COLO829 (cell line): ENCODE measurements around the gene SLC25A22.
A peak's percentile ranks its signal among the peaks of the same experiment; 100 is the strongest.

Experiments used
- DNase-seq: peaks from one replicate; pipeline ENCODE4 v3.0.0; 2012; ENCODE audit warnings: low spot score

SLC25A22 gene

DNA sequence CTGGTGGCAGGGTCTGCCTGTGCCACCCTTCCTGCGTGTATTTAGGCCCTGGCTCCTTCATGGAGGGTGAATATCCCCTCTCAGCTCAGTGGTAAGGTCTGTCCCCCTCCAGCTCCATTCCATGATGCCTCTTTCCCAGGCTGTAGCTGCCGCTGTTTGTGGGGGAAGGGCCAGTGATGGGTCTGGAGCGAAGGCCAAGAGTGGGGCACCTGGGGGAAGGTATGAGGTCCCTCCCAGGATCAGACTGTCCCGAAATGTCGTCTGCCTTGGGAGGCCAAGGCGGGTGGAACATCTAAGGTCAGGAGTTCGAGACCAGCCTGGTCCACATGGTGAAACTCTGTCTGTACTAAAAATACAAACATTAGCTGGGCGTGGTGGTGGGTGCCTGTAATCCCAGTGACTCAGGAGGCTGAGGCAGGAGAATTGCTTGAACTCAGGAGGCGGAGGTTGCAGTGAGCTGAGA lies 35.8 kb upstream of the SLC25A22 start:
- DNase-seq = no peak

DNA sequence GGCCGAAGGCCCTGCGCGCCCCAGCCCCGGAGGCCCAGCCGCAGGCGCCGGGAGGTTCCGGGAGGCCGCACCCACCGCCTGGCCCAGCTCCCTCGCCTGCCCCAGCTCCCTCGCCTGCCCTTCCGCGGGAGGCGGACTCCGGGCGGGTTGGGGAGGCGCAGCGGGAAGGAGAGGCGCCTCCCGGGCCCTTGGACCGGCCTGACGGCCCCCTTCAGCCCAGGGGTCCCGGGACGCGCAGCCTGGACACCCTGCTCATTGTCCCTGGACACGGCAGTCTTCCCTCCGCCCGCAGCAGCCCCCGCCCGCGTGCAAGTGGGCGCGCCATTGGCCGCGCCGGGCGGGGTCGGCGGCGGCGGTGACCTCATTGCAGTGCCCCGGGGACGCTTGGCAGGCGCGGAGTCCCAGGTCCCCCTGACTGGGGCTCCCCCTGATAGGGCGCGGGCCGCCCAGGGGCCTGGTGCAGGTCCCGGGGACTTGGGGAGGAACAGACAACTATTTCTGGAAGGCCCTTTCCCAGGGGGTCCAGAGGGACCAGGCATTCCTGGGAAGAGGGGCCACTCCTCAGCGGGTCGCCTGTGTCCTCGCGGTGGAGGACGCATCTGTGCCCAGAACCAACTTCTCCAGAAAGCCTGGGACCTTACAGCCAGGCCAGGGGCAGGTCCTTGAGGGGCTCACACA lies 35.2 kb upstream of the SLC25A22 start:
- no peak for DNase-seq

DNA sequence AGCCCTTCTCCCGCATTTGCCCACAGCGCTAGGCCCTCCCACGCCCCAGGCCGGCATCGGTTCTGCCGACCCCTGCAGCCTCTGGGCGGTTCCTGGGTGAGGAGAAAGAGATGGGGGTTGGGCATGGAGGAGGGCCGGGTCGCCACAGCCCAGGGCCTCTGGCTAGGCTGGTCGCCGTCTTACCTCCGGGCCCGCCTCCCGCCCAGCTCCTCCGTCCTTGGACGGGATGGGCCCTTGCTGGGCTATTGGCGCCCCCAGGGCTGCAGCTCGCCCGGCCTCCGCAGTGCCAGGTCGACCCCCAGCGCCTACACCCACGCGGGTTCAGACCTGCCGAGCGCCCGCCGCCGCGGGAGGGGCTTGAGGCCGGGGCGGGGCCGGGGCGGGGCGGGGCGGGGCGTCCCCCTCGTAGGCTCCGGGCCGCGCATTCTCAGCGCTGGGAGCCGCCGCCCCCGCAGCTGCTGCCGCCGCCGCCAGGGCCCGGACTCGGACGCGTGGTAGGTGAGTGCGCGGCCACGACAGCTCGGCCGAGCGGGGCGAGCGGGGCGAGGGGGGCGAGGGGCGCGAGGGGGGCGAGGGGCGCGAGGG lies 34.5 kb upstream of the SLC25A22 start, which contains the start of gene CD151:
TSS of gene CD151 (plus strand) at position 424 of the 585 bp plus-strand sequence. CDS start 3,118 bp downstream, outside the sequence.
- peak; percentile 39 for DNase-seq

DNA sequence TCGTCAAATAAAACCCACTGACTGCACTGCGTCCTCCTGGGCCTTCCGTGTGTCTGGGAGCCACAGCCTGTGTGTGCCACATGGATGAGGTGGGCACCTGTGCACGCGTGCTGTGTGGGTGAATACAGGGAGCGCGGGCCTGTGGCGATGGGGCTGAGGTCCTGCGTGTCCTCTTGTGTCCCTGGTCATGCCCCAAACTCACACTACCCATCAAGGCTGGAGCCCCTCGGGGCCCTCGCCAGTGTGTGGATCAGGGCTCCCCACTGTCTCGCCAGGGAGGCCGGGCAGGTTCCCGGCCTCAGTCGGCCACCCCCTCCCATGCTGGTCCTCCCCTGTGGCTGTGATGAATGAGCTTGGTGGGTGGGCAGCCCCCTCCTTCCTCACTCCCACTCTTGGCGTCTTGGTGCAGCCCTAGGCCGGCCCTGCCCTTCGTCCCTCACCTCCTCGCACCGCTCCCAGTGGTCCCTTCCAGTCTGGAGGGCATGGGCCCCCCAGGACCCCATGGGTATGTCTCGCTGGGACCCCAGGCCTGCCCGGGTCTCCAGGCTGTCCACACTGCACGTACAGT lies 34.0 kb upstream of the SLC25A22 start:
- DNase-seq = no peak

DNA sequence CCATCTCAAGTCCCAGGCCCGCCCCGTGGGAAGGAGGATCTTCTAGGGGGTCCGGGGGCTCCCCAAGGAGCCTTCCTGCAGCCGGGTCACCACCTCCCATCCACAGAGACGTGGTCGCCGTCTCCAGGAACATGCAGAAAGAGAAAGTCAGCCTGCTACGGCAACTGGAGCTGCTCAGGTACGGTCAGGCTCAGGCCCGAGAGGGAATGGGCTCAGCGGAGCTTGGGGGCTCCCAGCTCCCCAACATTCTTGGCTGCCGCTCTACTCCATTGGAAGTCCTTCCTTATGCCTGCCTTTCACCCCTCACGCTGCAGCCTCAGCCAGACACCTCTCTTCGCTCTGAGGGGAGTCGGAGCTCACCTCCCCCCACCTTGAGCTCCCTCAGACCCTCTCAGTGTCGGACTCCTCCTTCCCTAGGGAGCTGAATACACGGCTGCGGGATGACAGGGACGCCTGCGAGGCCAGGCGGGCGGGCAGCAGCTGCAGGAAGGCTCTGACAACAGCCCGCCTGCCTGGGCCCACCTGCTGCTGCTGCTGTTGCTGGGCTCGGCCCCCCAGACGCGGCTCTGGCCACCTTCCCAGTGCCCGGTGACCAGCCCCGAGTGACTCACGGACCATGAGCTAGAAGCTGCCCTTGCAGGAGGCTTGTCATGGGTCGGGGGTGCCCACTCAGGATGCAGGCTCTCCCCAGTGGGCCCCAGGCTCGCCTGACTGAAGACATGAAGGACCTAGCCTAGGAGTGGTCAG lies 33.2 kb upstream of the SLC25A22 start:
- no peak for DNase-seq

DNA sequence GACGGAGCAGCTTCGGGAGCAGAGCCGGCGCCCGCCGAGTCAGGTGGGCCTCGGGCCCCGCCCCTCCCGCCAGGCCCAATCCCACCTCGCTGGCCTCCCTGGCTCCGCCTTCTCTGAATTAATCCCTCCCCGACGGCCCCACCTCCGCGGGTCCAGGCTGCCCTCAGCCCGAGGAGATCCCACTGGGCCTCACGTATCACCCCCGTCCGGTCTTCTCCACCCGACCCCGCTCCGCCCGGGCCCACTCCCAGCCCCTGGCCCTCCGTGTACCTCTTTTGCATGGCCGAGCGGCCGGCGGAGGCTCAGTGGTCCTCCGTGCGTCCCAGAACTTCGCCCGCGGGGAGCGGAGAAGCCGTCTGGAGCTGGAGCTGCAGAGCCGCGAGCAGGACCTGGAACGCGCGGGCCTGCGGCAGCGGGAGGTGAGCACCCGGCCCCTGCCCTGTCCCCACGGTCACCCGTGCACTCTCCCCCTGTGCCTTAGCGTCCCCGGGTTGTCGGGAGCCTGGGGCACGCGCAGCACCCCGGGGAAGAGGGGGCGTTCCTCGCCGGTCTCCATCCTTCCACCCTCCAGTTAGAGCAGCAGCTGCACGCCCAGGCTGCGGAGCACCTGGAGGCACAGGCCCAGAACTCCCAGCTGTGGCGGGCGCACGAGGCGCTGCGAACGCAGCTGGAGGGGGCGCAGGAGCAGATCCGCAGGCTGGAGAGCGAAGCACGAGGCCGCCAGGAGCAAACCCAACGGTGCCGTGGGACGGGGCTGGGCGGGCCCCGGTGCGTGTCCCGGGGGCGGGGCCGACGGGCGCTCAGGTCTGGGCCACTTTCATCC lies 32.4 kb upstream of the SLC25A22 start:
- peak; percentile 55 for DNase-seq

DNA sequence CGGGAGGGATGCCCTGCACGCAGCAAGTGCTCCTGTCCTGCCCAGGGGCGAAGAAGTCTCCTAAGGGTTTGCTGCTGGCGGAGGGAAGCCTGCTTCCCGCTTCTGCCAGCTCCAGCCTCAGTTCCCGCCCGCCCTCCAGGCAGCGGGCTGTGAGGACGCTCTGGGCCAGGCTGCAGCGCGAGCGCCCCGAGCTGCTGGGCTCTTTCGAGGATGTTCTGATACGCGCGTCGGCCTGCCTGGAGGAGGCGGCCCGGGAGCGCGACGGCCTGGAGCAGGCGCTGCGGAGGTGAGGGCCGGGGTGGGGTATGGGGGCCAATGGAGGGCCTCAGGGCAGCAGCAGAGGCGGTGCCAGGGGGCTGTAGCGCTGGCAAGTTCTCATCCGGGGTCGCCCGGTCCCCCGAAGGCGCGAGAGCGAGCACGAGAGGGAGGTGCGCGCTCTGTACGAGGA lies 31.8 kb upstream of the SLC25A22 start:
- DNase-seq = no peak

DNA sequence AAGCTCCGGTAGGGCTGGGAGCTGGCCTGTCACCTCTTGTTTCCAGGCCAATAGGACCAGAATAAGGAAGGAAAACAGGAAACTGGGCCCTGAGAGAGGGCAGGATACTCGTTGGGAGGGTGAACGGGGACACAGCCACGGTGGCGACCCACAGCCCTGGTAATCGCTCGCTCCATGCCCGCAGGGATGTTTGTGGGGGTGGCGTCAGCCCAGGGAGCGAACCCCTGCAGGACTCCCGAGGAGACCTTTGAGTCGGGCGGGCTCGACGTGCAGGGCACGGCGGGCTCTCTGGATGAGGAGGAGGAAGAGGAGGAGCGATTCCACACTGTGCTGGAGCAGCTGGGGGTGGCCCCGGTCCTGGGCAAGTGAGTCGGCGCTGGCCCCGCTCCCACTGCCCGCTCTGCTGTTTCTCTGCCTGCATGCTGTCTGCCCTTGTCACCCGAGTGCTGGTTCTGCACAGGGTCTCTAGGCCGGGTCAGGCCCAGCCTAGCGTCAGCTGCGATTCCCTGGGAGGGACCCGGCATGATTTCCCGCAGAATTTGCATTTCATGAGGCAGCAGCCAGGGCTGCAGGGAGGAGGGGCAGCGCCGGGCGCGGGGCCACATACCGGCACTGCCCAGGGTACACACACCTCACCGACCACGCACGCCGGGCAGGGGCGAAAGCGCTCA lies 31.2 kb upstream of the SLC25A22 start:
- DNase-seq = no peak

DNA sequence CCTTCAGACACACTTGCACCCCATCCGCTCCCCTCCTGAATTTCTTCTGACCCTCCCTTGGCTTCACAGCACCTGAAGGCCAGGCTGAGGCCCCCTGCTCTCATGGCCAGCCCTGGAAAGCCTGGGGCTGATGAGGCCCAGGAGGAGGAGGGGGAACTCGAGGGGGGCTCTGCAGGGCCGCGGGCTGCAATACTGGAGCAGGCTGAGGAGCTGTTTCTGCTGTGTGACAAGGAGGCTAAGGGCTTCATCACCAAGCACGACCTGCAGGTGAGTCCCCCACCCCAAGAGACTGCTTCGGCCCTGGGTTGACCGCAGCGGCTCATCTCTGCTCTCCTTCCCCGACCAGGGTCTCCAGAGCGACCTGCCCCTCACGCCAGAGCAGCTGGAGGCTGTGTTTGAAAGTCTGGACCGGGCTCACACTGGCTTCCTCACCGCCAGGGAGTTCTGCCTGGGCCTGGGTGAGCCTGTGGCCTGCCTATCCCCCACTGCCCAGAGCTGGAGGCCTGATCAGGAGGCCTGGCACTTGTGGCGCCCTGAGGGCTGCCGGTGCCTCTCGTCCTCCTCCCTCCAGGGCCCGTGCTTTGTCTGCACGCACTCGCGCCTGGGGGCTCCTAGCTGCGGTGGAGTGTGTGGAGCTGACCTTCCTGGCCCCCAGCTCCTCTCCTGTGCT lies 30.6 kb upstream of the SLC25A22 start:
- DNase-seq = no peak

DNA sequence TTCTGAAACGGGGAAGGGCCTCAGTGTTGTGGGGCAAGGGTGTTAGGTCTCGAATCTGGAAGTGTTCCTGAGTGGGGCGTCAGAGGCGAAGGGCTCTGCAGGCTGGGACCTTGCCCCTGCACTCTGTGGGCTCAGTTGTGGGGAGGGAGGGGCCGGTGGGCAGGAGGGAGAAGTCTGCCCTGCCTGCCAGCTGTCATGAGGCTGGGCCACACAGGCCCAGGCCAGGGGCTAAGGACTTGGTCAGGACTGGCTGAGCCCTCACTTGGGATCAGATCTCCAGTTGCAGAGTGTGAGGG lies 29.8 kb upstream of the SLC25A22 start, which contains the start of gene CRACR2B:
TSS of gene CRACR2B (plus strand) at position 23 of the 296 bp plus-strand sequence. CDS start 689 bp downstream, outside the sequence.
- no peak for DNase-seq

DNA sequence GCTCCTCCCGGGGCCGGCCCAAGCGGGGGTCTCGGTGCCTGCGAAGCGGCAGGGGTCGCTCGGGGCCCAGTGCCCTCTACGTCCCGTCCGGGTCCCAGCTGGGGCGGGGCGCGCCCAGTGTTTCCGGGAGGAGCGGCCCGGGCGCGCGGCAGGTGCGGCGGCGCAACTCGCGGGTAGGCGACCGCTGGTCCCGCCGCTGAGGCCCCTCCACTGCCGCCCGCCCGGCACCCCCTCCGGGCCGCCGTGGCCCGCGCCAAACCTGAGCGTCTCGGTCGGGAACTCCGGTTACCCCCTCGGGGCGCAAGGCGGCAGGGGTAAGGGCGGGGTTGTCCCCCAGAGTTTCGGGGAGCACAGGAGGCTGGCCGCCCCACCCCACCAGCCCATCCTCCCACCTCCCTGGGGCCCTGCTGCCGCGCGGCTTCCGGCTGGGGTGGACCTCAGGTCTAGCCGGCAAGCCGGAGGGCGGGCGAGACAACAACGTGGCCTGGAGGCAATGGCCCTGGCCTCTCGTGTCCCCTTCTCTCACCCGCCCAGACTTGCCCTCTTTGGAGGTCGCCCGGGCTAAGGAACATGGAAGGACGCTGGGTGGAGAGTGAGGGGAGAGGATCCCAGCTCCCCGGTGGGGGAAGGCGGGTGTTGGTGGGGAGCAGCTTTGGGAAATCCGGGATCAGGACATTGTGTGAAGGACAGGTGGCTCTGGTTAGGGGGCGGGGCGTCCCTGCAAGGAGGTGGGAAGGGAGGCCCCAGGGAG lies 29.2 kb upstream of the SLC25A22 start:
- no peak for DNase-seq

DNA sequence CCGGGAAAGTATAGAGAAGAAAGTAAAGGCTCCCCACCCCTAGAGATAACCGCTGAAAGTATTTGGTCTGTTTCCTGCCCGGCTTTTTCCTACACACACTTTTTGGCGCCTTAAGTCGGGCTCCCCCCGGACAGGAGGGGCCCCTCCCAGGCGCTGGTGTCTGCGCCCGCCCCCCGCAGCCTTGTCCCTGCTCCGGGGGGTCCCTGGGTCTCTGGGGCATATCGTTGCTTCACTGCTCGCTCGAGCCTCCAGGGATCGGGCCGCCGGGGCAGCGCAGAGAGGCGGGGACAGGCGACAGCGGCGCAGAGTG lies 28.7 kb upstream of the SLC25A22 start:
- no peak for DNase-seq

DNA sequence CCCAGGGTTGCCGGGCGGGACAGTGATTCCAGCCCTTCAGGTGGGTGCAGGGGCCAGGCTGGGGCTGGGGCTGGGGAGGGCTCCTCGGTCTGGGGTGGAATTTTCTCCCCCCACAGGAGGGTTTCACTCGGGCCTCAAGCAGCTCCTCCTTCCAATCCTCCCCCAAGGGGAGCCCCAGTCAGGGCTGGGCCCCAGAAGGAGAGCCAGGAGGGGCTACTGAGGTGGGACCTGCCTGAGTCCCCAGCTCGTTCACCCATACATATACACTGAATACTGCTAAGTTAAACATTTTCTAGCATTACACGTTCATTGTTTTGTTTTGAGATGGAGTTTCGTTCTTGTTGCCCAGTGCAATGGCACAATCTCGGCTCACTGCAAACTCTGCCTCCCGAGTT lies 28.1 kb upstream of the SLC25A22 start:
- no peak for DNase-seq

DNA sequence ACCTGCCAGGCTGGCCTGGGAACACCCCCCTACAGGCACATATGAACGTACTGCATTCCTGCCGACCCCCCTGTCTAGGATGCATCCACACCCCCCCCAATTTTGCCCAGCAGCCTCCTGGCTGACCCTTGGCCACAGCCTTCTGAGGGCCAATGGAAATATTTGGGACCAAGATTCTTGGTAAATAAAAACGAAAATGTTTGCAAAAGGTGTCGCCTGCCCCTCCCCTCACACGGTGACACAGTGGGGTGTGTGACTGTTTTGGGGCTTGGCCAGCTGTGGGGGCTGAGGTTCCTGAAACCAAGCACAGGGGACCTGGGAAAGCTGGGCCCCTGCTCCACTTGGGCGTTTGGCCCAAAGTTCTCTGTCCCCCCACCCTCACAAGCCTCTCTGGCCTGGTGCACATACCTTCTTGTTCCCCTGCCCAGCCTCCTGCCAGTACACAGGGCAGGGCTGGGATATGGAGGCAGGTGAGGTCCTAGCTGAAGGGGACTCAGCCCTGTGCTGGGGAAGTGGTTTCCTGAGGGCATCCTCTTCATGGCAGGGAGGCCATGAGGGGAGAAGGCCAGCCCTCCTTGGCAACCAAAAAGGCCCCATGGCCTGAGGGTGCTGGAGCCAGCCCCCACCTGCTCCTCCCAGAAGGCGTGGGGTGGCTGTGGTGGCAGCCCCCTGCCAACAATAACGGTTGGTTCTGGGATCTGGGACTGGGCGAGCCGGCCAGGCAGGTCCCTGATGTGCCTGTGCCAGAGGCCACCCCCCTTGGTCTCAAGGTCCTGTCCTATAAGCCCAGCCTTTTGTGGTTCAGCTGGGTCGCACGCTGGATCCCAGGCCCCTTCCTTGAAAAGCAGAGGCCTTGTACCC lies 27.5 kb upstream of the SLC25A22 start:
- DNase-seq = no peak

DNA sequence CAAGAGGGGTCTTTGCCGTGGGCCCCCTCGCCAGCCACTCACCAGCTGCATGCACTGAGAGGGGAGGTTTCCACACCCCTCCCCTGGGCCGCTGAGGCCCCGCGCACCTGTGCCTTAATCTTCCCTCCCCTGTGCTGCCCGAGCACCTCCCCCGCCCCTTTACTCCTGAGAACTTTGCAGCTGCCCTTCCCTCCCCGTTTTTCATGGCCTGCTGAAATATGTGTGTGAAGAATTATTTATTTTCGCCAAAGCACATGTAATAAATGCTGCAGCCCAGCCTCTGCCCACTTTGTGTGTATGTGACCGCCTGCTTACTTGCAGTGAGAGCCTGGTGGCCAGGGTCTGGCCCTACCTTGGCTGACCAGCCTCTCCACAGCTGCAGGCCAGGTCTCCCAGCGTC lies 26.9 kb upstream of the SLC25A22 start:
- DNase-seq = no peak

DNA sequence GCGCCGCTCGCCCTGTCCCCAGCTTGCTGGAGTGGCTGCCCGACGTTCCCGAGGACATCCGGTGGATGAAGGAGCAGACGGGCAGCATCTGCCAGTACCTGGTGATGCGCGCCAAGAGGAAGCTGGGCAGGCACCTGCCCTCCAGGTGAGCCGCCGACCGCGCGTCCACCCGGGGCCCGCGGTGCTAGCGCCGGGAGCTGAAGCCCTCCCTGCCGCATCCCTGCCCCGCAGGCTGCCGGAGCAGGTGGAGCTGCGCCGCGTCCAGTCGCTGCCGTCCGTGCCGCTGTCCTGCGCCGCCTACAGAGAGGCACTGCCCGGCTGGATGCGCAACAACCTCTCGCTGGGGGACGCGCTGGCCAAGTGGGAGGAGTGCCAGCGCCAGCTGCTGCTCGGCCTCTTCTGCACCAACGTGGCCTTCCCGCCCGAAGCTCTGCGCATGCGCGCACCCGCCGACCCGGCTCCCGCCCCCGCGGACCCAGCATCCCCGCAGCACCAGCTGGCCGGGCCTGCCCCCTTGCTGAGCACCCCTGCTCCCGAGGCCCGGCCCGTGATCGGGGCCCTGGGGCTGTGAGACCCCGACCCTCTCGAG lies 26.3 kb upstream of the SLC25A22 start:
- no peak for DNase-seq

DNA sequence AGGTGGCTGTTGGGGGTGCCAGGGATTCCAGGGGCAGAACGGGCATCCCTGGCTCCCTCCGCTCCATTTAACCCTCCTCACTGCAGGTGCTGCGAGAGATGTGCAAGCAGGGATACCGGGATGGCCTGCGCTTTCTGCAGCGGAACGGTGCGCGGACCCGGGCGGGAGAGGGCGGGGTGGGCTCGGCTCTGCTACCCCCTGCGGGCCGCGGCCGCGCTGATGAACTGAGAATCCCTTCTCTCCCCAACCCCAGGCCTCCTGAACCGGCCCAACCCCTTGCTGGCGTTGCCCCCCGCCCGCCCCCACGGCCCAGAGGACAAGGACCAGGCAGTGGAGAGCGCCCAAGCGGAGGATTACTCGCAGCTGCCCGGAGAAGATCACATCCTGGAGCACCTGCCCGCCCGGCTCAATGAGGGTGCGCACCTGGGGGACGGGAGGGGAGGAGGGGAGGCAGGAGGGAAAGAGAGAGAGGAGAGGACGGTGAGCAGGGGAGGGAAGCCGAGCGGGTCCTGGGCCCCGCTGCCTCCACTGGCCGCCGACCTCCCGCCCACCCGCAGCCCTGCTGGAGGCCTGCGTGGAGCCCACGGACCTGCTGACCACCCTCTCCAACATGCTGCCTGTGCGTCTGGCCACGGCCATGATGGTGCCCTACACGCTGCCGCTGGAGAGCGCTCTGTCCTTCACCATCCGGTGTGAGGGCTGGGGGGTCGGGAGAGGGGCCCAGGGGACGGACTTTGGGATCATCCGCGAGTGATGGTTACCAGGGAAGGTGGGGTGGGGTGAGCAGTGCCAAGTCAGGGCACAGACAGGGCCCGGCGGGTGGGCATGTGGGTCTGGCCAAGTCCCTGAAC lies 25.6 kb upstream of the SLC25A22 start:
- no peak for DNase-seq
